T follicular helper cell (primary cell): ENCODE results near the gene PRR16.
"Not testable (repeated sequence)": the region's sequence is repeated elsewhere in the genome, so short reads cannot be mapped to it uniquely, and the experiment has no call there.

Source experiments
- DNase-seq: peaks from one replicate; pipeline ENCODE4 v3.0.0-alpha.2; 2020; ENCODE audit warnings: low read depth
- total RNA-seq, 2 experiments: gene quantifications; one replicate each; lab custom pipeline; 2026; lab: John Stamatoyannopoulos, UW

The PRR16 gene
- total RNA-seq = 0 reads per million in 2 experiments

GRCh38 chr5:120463991-120464626, at the start of gene PRR16:
Gene PRR16 (plus strand): TSS chr5:120464300.
- no peak for DNase-seq

- DNase-seq = no peak
Measured at GRCh38 chr5:120415985-120416384, 48.1 kb upstream of the PRR16 start.

- no peak for DNase-seq
Measured at GRCh38 chr5:120419127-120419526, 45.0 kb upstream of the PRR16 start.

- not testable (repeated sequence) for DNase-seq
Measured at GRCh38 chr5:120426633-120427275, 37.3 kb upstream of the PRR16 start.

GRCh38 chr5:120430572-120430971, 33.5 kb upstream of the PRR16 start:
- no peak for DNase-seq

GRCh38 chr5:120432861-120433260, 31.2 kb upstream of the PRR16 start:
- DNase-seq = no peak

GRCh38 chr5:120435129-120435528, 29.0 kb upstream of the PRR16 start:
- DNase-seq = no peak

- DNase-seq = no peak
Measured at GRCh38 chr5:120436996-120437395, 27.1 kb upstream of the PRR16 start.

- no peak for DNase-seq
Measured at GRCh38 chr5:120442694-120443093, 21.4 kb upstream of the PRR16 start.

- no peak for DNase-seq
Measured at GRCh38 chr5:120443607-120444006, 20.5 kb upstream of the PRR16 start.

- DNase-seq = no peak
Measured at GRCh38 chr5:120446068-120446492, 18.0 kb upstream of the PRR16 start.

GRCh38 chr5:120446901-120447300, 17.2 kb upstream of the PRR16 start:
- DNase-seq = no peak

- DNase-seq = no peak
Measured at GRCh38 chr5:120447706-120448239, 16.3 kb upstream of the PRR16 start.

- no peak for DNase-seq
Measured at GRCh38 chr5:120449501-120449900, 14.6 kb upstream of the PRR16 start.

GRCh38 chr5:120450910-120451309, 13.2 kb upstream of the PRR16 start:
- no peak for DNase-seq

GRCh38 chr5:120451445-120451844, 12.7 kb upstream of the PRR16 start:
- DNase-seq = no peak

- DNase-seq = no peak
Measured at GRCh38 chr5:120452471-120452870, 11.6 kb upstream of the PRR16 start.

GRCh38 chr5:120454094-120454798, 9.9 kb upstream of the PRR16 start:
- DNase-seq = no peak

GRCh38 chr5:120456006-120456405, 8.1 kb upstream of the PRR16 start:
- DNase-seq = no peak

- DNase-seq = no peak
Measured at GRCh38 chr5:120457839-120458507, 6.1 kb upstream of the PRR16 start.

GRCh38 chr5:120458508-120458847, 5.6 kb upstream of the PRR16 start:
- not testable (repeated sequence) for DNase-seq

- DNase-seq = no peak
Measured at GRCh38 chr5:120461251-120461650, 2.8 kb upstream of the PRR16 start.
